ENCODE measurements around the gene GCC1. TPM values are rescaled to one million over a fixed set of nuclear protein-coding genes. Genes with fewer than 3 reads are reported as not detected.

The GCC1 gene
- total RNA-seq, 2 donors from 2014 or later, result 18.6 to 21.4 TPM

- Histone ChIP-seq H3K4me1 (peaks cover 16% of the 10 kb centered on the region), H3K36me3 (peaks cover 9% of the 10 kb centered on the region), H3K27me3 (no peaks in the 10 kb centered on the region), H3K9ac (ENCODE audit: low read depth in 2 of 2, low read length in 2 of 2) (peak overlapping the region; percentile 83 to 94), H3K27ac (peak overlapping the region; percentile 71), H3K9me3 (no peaks in the 10 kb centered on the region), H3K4me3 (peak overlapping the region; percentile 80)
- peak; percentile 28 for TF ChIP-seq CTCF (IDR thresholded peaks at IDR 0.05)
- intact Hi-C loops (cut with DNase I), result no loop called here
- peak; percentile 71 for DNase-seq
Observed at GRCh38 chr7:127588697-127589482, 3.5 kb upstream of the GCC1 start.

GRCh38 chr7:127588019-127588696 is 2.8 kb upstream of the GCC1 start, which contains the start of gene ARF5:
Gene ARF5 (plus strand): TSS chr7:127588411. CDS start chr7:127588499, 88 bp downstream.
- TF ChIP-seq CTCF (IDR thresholded peaks at IDR 0.05), result no peak
- Histone ChIP-seq H3K36me3 (peaks cover 9% of the 10 kb centered on the region), H3K27ac (peak within 1 kb of the TSS; percentile 71), H3K9me3 (no peaks in the 10 kb centered on the region), H3K4me1 (peaks cover 22% of the 10 kb centered on the region), H3K27me3 (no peaks in the 10 kb centered on the region), H3K9ac (ENCODE audit: low read depth in 2 of 2, low read length in 2 of 2) (peak within 1 kb of the TSS; percentile 83 to 94), H3K4me3 (peak within 1 kb of the TSS; percentile 80)
- peak; percentile 91 for DNase-seq
- intact Hi-C loops (cut with DNase I), result no loop called here

DNA sequence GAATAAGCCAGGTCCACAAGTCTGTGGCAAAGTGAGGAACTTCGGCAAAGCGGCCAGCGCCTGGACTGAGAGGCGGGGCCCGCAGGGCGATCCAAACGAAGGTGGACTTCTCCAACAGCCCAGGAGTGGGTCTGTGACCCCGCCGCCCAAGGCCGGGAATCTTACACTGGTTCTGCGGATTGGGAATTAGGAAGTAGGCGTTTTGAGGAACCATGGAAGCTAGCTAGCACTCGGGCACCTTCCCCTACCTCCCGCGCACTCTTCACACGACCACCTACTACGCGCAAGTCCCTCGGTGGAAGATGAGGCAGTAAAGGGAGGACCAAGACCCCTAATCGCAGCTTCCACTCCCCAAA is 2.2 kb upstream of the GCC1 start:
- TF ChIP-seq CTCF (IDR thresholded peaks at IDR 0.05), result no peak
- Histone ChIP-seq H3K27me3 (no peaks in the 10 kb centered on the region), H3K9ac (ENCODE audit: low read depth in 2 of 2, low read length in 2 of 2) (peak overlapping the region; percentile 75 to 90), H3K36me3 (peaks cover 9% of the 10 kb centered on the region), H3K9me3 (no peaks in the 10 kb centered on the region), H3K4me3 (peak overlapping the region; percentile 80), H3K4me1 (peaks cover 22% of the 10 kb centered on the region), H3K27ac (peak overlapping the region; percentile 71)
- intact Hi-C loops (cut with DNase I), result no loop called here
- DNase-seq, result no peak

- H3K9ac ChIP-seq (ENCODE audit: low read depth in 2 of 2, low read length in 2 of 2), result no peak overlapping the region
- peaks cover 22% of the 10 kb centered on the region for H3K4me1 ChIP-seq
- H3K36me3 ChIP-seq, result peaks cover 13% of the 10 kb centered on the region
- intact Hi-C loops (cut with DNase I), result no loop called here
- no peak for TF ChIP-seq CTCF (IDR thresholded peaks at IDR 0.05)
- no peak overlapping the region for H3K4me3 ChIP-seq
- DNase-seq, result no peak
- H3K27me3 ChIP-seq, result no peaks in the 10 kb centered on the region
- H3K9me3 ChIP-seq, result no peaks in the 10 kb centered on the region
- H3K27ac ChIP-seq, result no peak overlapping the region
Observed at GRCh38 chr7:127586346-127586745, 950 bp upstream of the GCC1 start.

GRCh38 chr7:127584648-127585043 is 750 bp downstream of the GCC1 start:
- H3K4me1 ChIP-seq, result peaks cover 21% of the 10 kb centered on the region
- no peak for DNase-seq
- H3K27me3 ChIP-seq, result no peaks in the 10 kb centered on the region

More at GRCh38 chr7:127584648-127585043, 750 bp downstream of the GCC1 start:
- Histone ChIP-seq H3K9me3 (no peaks in the 10 kb centered on the region), H3K27ac (peak overlapping the region; percentile 80), H3K4me3 (peak overlapping the region; percentile 79), H3K9ac (ENCODE audit: low read depth in 2 of 2, low read length in 2 of 2) (peak overlapping the region; percentile 92 to 93), H3K36me3 (peaks cover 6% of the 10 kb centered on the region)
- intact Hi-C loops (cut with DNase I), result no loop called here
- TF ChIP-seq CTCF (IDR thresholded peaks at IDR 0.05), result no peak

All from colonic mucosa (tissue), 4 donors.